Prostate gland (tissue), 2 donors: ENCODE data around the gene MAP1LC3B2. TPM values are rescaled to one million over a fixed set of nuclear protein-coding genes. Genes with fewer than 3 reads are reported as not detected.
"Not testable (repeated sequence)": the region's sequence is repeated elsewhere in the genome, so short reads cannot be mapped to it uniquely, and the experiment has no call there.

ENCODE experiments used
- DNase-seq: peaks from one replicate; pipeline ENCODE4 v3.0.0-alpha.2; 2019; ENCODE audit warnings: low spot score
- H3K27ac ChIP-seq, 2 donors: fragments of 200-600 bp; sonication (generic); 2 replicates each; pipeline ENCODE4 v1.5.1; 2017 to 2019
- H3K27me3 ChIP-seq: fragments of 200-600 bp; sonication (generic); replicated peaks from 2 replicates; pipeline ENCODE4 v1.5.1; 2019; ENCODE audit not compliant: insufficient read depth
- H3K36me3 ChIP-seq, 2 donors: fragments of 200-600 bp; sonication (generic); 1 replicate in 1 of 2; 2 replicates in 1 of 2; pipeline versions ENCODE4 v1.5.1 to v1.8.1; 2017 to 2019
- H3K4me1 ChIP-seq: fragments of 200-600 bp; sonication (generic); replicated peaks from 2 replicates; pipeline ENCODE4 v1.5.1; 2019
- H3K4me3 ChIP-seq, 2 donors: fragments of 200-600 bp; sonication (generic); 2 replicates each; pipeline ENCODE4 v1.5.1; 2017 to 2019
- H3K9me3 ChIP-seq: fragments of 200-600 bp; sonication (generic); 2 replicates; pipeline ENCODE4 v1.5.1; 2017
- CTCF ChIP-seq, 4 experiments: fragments of 200-600 bp in 2 of 4; fragments of 450-650 bp in 2 of 4; sonication (generic) in 2 of 4; IDR thresholded peaks; 1 replicate in 3 of 4; 2 replicates in 1 of 4; pipeline ENCODE4 v1.5.1; 2016 to 2019; ENCODE audit warnings: antibody characterized with exemption in 4 of 4, mild to moderate bottlenecking in 2 of 4, moderate library complexity in 2 of 4
- POLR2A ChIP-seq: fragments of 450-650 bp; IDR thresholded peaks from one replicate; pipeline ENCODE4 v1.6.1; 2016; ENCODE audit warnings: antibody characterized with exemption, mild to moderate bottlenecking
- POLR2AphosphoS5 ChIP-seq: sonication (generic); formaldehyde crosslinking; IDR thresholded peaks from one replicate; pipeline ENCODE4 v1.6.1; 2017; ENCODE audit warnings: antibody characterized with exemption
- WGBS: methylation state at CpG from one replicate; pipeline ENCODE4 v1.1.5; 2018; 5-methylcytosine and 5-hydroxymethylcytosine counted together
- intact Hi-C: fragments of 100-400 bp; cut with DNase I; formaldehyde crosslinking; loops from one replicate; pipeline ENCODE4 v1.14.2; 2022
- total RNA-seq, 2 donors: library from RNA; depleted of rRNA; stranded (reverse); fragments of >200 nt; gene quantifications; one replicate each; pipeline ENCODE4 v1.1.0, GENCODE V29; 2016

The MAP1LC3B2 gene
- total RNA-seq, 2 donors from 2014 or later: 1.6 TPM; not detected in 1

DNA sequence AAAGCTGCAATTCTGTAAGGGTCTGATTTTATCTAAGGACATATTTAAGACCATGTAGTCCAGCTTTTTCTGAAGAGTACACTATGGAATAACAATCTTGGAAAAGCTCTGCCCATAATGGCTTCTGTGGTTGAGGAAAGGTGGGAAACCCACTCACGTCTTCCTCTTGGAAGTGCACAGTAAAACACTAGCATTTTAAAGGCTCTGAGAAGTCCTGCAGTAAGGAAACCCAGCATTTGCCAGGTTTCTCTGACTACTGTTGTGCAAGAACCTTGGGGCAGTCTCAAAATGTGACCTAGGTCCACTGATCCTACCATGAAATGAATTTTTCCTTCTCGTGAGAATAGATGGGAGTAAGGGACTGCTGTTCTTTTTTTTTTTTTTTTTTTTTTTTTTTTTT is 11.9 kb downstream of the MAP1LC3B2 start:
- Histone ChIP-seq H3K4me3 (no peak overlapping the region), H3K27ac (no peak overlapping the region), H3K4me1 (no peaks in the 10 kb centered on the region), H3K9me3 (no peaks in the 10 kb centered on the region), H3K27me3 (no peaks in the 10 kb centered on the region), H3K36me3 (no peaks in the 10 kb centered on the region)
- 94% methylated on average over 2 of the region's 2 CpGs for WGBS
- DNase-seq: no peak
- intact Hi-C loops: no loop called here
- TF ChIP-seq POLR2AphosphoS5 (no peak), CTCF (IDR thresholded peaks at IDR 0.05) (no peak), POLR2A (no peak)

- no peaks in the 10 kb centered on the region for H3K27me3 ChIP-seq
- no peaks in the 10 kb centered on the region for H3K4me1 ChIP-seq
- H3K9me3 ChIP-seq: no peaks in the 10 kb centered on the region
- no peak for TF ChIP-seq POLR2AphosphoS5
- no peak for TF ChIP-seq POLR2A
- no peak for TF ChIP-seq CTCF (IDR thresholded peaks at IDR 0.05)
- intact Hi-C loops: no loop called here
- H3K4me3 ChIP-seq: no peak overlapping the region
- H3K27ac ChIP-seq: no peak overlapping the region
- no peaks in the 10 kb centered on the region for H3K36me3 ChIP-seq
- WGBS: 79% methylated on average over 4 of the region's 4 CpGs
- DNase-seq: no peak
These were observed 14.6 kb downstream of the MAP1LC3B2 start for GRCh38 chr12:116573776-116574175.

- H3K9me3 ChIP-seq, H3K27me3 ChIP-seq, H3K4me3 ChIP-seq, H3K27ac ChIP-seq, H3K4me1 ChIP-seq, DNase-seq, intact Hi-C loops, H3K36me3 ChIP-seq: not testable (repeated sequence)
- 95% methylated on average over 23 of the region's 24 CpGs for WGBS
These were observed 16.6 kb downstream of the MAP1LC3B2 start for GRCh38 chr12:116575754-116576153.

- no peaks in the 10 kb centered on the region for H3K9me3 ChIP-seq
- no peak for DNase-seq
- H3K4me1 ChIP-seq: no peaks in the 10 kb centered on the region
- H3K27me3 ChIP-seq: no peaks in the 10 kb centered on the region
- intact Hi-C loops: no loop called here
- no peak overlapping the region for H3K4me3 ChIP-seq
- H3K36me3 ChIP-seq: no peaks in the 10 kb centered on the region
- 96% methylated on average over 4 of the region's 4 CpGs for WGBS
- TF ChIP-seq POLR2AphosphoS5: no peak
- TF ChIP-seq CTCF (IDR thresholded peaks at IDR 0.05): no peak
- TF ChIP-seq POLR2A: no peak
- H3K27ac ChIP-seq: no peak overlapping the region
These were observed 18.0 kb downstream of the MAP1LC3B2 start for GRCh38 chr12:116577154-116577561.

GRCh38 chr12:116578051-116578450 is 18.9 kb downstream of the MAP1LC3B2 start:
- no peak for DNase-seq
- intact Hi-C loops: no loop called here
- 95% methylated on average over 1 of the region's 1 CpG for WGBS

More at GRCh38 chr12:116578051-116578450, 18.9 kb downstream of the MAP1LC3B2 start:
- Histone ChIP-seq H3K4me3 (no peak overlapping the region), H3K27ac (no peak overlapping the region), H3K4me1 (no peaks in the 10 kb centered on the region), H3K36me3 (no peaks in the 10 kb centered on the region), H3K27me3 (no peaks in the 10 kb centered on the region), H3K9me3 (no peaks in the 10 kb centered on the region)
- TF ChIP-seq CTCF (IDR thresholded peaks at IDR 0.05): no peak
- TF ChIP-seq POLR2AphosphoS5: no peak
- no peak for TF ChIP-seq POLR2A
